Measurements from ENCODE around the gene COL18A1. TPM values are rescaled to one million over a fixed set of nuclear protein-coding genes. Genes with fewer than 3 reads are reported as not detected.
A peak's percentile ranks its signal among the peaks of the same experiment; 100 is the strongest.

Gene COL18A1
- total RNA-seq, 2 donors from 2014 or later, result 56.2 to 229 TPM

GRCh38 chr21:45448810-45449657, 44.1 kb downstream of the COL18A1 start:
- H3K4me1 ChIP-seq (replicated peaks), result no peaks in the 10 kb centered on the region
- H3K36me3 ChIP-seq, result no peaks in the 10 kb centered on the region
- H3K27me3 ChIP-seq (replicated peaks; ENCODE audit: insufficient read depth), result no peaks in the 10 kb centered on the region
- peak overlapping the region in 1 of 2 donors; percentile 59 for H3K27ac ChIP-seq
- no peak for DNase-seq (ENCODE audit: low spot score)
- TF ChIP-seq POLR2A (IDR thresholded peaks at IDR 0.05) (no peak), CTCF (IDR thresholded peaks at IDR 0.05) (no peak), POLR2AphosphoS5 (IDR thresholded peaks at IDR 0.05) (no peak)
- H3K4me3 ChIP-seq, result no peak overlapping the region
- intact Hi-C loops (cut with DNase I), result no loop called here
- WGBS, result 61% methylated on average over 28 of the region's 28 CpGs
- H3K9me3 ChIP-seq, result no peaks in the 10 kb centered on the region

GRCh38 chr21:45449658-45450422, 44.9 kb downstream of the COL18A1 start:
- 71% methylated on average over 22 of the region's 22 CpGs for WGBS
- no peak for TF ChIP-seq CTCF (IDR thresholded peaks at IDR 0.05)
- TF ChIP-seq POLR2A (IDR thresholded peaks at IDR 0.05), result no peak
- no peak for TF ChIP-seq POLR2AphosphoS5 (IDR thresholded peaks at IDR 0.05)
- no peak for DNase-seq (ENCODE audit: low spot score)
- H3K27me3 ChIP-seq (replicated peaks; ENCODE audit: insufficient read depth), result no peaks in the 10 kb centered on the region
- no peak overlapping the region for H3K4me3 ChIP-seq
- no peaks in the 10 kb centered on the region for H3K36me3 ChIP-seq
- no peaks in the 10 kb centered on the region for H3K9me3 ChIP-seq
- intact Hi-C loops (cut with DNase I), result no loop called here
- H3K4me1 ChIP-seq (replicated peaks), result peaks cover 2% of the 10 kb centered on the region
- peak overlapping the region; percentile 38 to 59 for H3K27ac ChIP-seq

GRCh38 chr21:45450423-45451090, 45.6 kb downstream of the COL18A1 start:
- intact Hi-C loops (cut with DNase I), result no loop called here
- TF ChIP-seq POLR2A (IDR thresholded peaks at IDR 0.05) (no peak), POLR2AphosphoS5 (IDR thresholded peaks at IDR 0.05) (peak; percentile 27)
- peaks cover 7% of the 10 kb centered on the region for H3K4me1 ChIP-seq (replicated peaks)
- DNase-seq (ENCODE audit: low spot score), result peak; percentile 31
- no peaks in the 10 kb centered on the region for H3K36me3 ChIP-seq
- no peaks in the 10 kb centered on the region for H3K9me3 ChIP-seq
- no peaks in the 10 kb centered on the region for H3K27me3 ChIP-seq (replicated peaks; ENCODE audit: insufficient read depth)
- H3K27ac ChIP-seq, result peak overlapping the region; percentile 38 to 59
- no peak overlapping the region for H3K4me3 ChIP-seq
- WGBS, result 69% methylated on average over 24 of the region's 24 CpGs

GRCh38 chr21:45451091-45451740, 46.3 kb downstream of the COL18A1 start:
- Histone ChIP-seq H3K27me3 (replicated peaks; ENCODE audit: insufficient read depth) (no peaks in the 10 kb centered on the region), H3K9me3 (no peaks in the 10 kb centered on the region), H3K27ac (peak overlapping the region in 1 of 2 donors; percentile 59), H3K4me3 (no peak overlapping the region), H3K4me1 (replicated peaks) (peaks cover 9% of the 10 kb centered on the region), H3K36me3 (no peaks in the 10 kb centered on the region)
- intact Hi-C loops (cut with DNase I), result no loop called here
- TF ChIP-seq POLR2AphosphoS5 (IDR thresholded peaks at IDR 0.05) (no peak), CTCF (IDR thresholded peaks at IDR 0.05) (no peak), POLR2A (IDR thresholded peaks at IDR 0.05) (no peak)
- DNase-seq (ENCODE audit: low spot score), result no peak
- 90% methylated on average over 20 of the region's 20 CpGs for WGBS
